Non-pigmented ciliary epithelial cell (primary cell): ENCODE measurements around the gene USP34.
A peak's percentile ranks its signal among the peaks of the same experiment; 100 is the strongest.
"Not testable (repeated sequence)": the region's sequence is repeated elsewhere in the genome, so short reads cannot be mapped to it uniquely, and the experiment has no call there.

ENCODE experiments used
- DNase-seq: peaks from one replicate; pipeline ENCODE4 v3.0.0-alpha.2; 2010; ENCODE audit warnings: low read depth

The USP34 gene

GRCh38 chr2:61426267-61426897 lies 44.5 kb downstream of the USP34 start:
- DNase-seq: no peak

- no peak for DNase-seq
These were observed 45.2 kb downstream of the USP34 start for GRCh38 chr2:61425605-61426155.

- DNase-seq: peak; percentile 11
These were observed 47.2 kb downstream of the USP34 start for GRCh38 chr2:61423714-61424113.

GRCh38 chr2:61421611-61422010 lies 49.3 kb downstream of the USP34 start:
- no peak for DNase-seq

GRCh38 chr2:61420991-61421544 lies 49.8 kb downstream of the USP34 start:
- no peak for DNase-seq

GRCh38 chr2:61419570-61419969 lies 51.3 kb downstream of the USP34 start:
- DNase-seq: no peak

- no peak for DNase-seq
These were observed 51.8 kb downstream of the USP34 start for GRCh38 chr2:61419129-61419528.

- no peak for DNase-seq
These were observed 53.8 kb downstream of the USP34 start for GRCh38 chr2:61416871-61417645.

- DNase-seq: no peak
These were observed 55.6 kb downstream of the USP34 start for GRCh38 chr2:61415265-61415664.

- DNase-seq: no peak
These were observed 56.2 kb downstream of the USP34 start for GRCh38 chr2:61414674-61415073.

GRCh38 chr2:61411109-61411508 lies 59.8 kb downstream of the USP34 start:
- no peak for DNase-seq

GRCh38 chr2:61410185-61410584 lies 60.7 kb downstream of the USP34 start:
- no peak for DNase-seq

- no peak for DNase-seq
These were observed 65.1 kb downstream of the USP34 start for GRCh38 chr2:61405813-61406212.

- no peak for DNase-seq
These were observed 66.4 kb downstream of the USP34 start for GRCh38 chr2:61404438-61404837.

GRCh38 chr2:61398413-61398812 lies 72.5 kb downstream of the USP34 start:
- no peak for DNase-seq

- DNase-seq: no peak
These were observed 74.9 kb downstream of the USP34 start for GRCh38 chr2:61396005-61396404.

GRCh38 chr2:61387588-61387987 lies 83.3 kb downstream of the USP34 start:
- DNase-seq: not testable (repeated sequence)

GRCh38 chr2:61380882-61381197 lies 90.0 kb downstream of the USP34 start:
- not testable (repeated sequence) for DNase-seq

GRCh38 chr2:61380056-61380881 lies 90.6 kb downstream of the USP34 start:
- DNase-seq: no peak

GRCh38 chr2:61379521-61379920 lies 91.4 kb downstream of the USP34 start:
- DNase-seq: no peak

- no peak for DNase-seq
These were observed 92.6 kb downstream of the USP34 start for GRCh38 chr2:61378281-61378680.

- DNase-seq: no peak
These were observed 93.8 kb downstream of the USP34 start for GRCh38 chr2:61377046-61377445.
